ENCODE measurements around the gene NCOA3. TPM values are rescaled to one million over a fixed set of nuclear protein-coding genes. Genes with fewer than 3 reads are reported as not detected.

The NCOA3 gene
- total RNA-seq, 1 experiment from 2014 or later, result 96.7 TPM

DNA sequence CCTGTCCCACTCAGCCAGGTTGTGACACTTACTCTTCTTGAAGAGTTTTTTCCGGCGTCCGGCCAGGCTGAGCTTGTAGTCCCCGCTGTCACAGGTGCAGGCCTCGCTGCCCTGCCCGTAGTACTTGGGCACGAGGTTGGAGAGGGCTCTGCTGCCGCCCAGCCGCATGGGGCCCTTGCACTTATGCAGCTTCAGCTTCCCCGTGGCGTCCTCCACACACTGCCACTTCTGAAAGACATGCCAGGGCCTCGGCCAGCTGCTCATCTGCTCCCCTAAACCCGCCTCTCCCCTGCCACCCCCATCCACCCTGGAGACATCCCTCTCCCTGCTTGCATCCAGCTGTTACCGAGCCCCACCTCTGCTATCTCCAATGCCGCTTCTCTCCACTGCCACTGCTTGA lies 170.5 kb downstream of the NCOA3 start:
- BruUV-seq (replicated peaks), result no TSS peak
- CTCF ChIA-PET, result interaction anchor here (0.5 to 0.7 kb wide), 3 partner anchors 12 to 1649 kb away, joined by 3 to 4 read pairs (median 3); no protein-coding TSS in a partner anchor

DNA sequence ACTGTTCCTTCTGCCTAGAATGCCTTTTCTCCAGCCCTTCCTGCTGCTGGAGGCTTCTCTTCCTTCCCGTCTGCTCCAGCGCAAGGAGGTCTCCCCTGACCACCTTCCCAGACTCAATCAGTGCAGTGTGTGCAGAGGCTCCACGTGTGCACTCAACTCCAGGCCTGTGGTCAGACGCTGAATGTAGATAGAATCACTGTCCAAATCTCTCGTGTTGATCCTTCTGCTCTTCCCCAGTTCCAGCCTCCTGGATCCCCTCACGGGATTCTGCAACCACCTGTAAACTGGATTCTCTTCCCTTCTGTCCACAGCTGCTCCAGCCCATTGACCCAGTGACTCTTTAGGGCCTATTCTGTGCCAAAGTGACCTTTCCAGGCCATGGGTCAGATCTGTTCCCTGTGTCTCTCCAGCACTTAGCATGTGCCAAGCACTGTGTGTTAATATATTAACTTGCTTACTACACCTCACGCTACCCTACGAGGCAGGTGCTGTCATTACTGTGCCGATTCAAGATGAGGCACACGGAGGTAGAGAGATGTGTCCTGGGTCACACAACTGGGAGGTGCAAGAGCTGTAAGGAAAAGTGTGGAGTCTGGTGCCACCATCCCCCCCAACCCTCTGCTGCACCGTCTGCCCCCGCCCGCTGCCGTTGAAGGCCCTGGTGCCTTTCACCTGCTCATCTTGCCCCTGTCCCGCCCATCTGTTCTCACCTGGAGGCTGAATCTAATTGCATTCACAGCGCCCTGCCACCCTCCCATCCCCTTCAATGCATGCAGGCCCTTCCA lies 171.4 kb downstream of the NCOA3 start:
- Histone ChIP-seq H3K9me3 (no peaks in the 10 kb centered on the region), H3K4me1 (peaks cover 10% of the 10 kb centered on the region), H3K36me3 (ENCODE audit: control insufficient read depth, insufficient read depth, low read length) (no peaks in the 10 kb centered on the region), H3K4me3 (ENCODE audit: low read depth, low read length) (no peak overlapping the region), H3K27me3 (replicated peaks; ENCODE audit: control insufficient read depth, insufficient read depth, low read length) (no peaks in the 10 kb centered on the region)
- Mint-ChIP-seq H3K27ac (ENCODE audit: unreplicated experiment) (no peak overlapping the region), H3K4me1 (ENCODE audit: low read depth, unreplicated experiment) (peaks cover 8% of the 10 kb centered on the region), H3K9me3 (ENCODE audit: unreplicated experiment) (no peaks in the 10 kb centered on the region), H3K4me3 (ENCODE audit: unreplicated experiment) (no peak overlapping the region), H3K27me3 (ENCODE audit: insufficient read depth, unreplicated experiment) (no peaks in the 10 kb centered on the region), H3K36me3 (ENCODE audit: insufficient read depth, unreplicated experiment) (peaks cover 40% of the 10 kb centered on the region)
- intact Hi-C loops (cut with micrococcal nuclease; ENCODE audit: unreplicated experiment), result no loop called here
- ChIA-PET CTCF (interaction anchor here (0.5 to 0.7 kb wide), 2 partner anchors 42 to 1650 kb away, joined by 3 read pairs; no protein-coding TSS in a partner anchor), POLR2A (interaction anchor here (0.6 kb wide), 1 partner anchor 67 kb away, joined by 5 read pairs; no protein-coding TSS in a partner anchor)
- peak in 1 of 2 experiments; percentile 38 for DNase-seq
- TF ChIP-seq CTCF (IDR thresholded peaks at IDR 0.05; ENCODE audit: insufficient read depth in 1 of 2, low read depth in 1 of 2, low read length in 1 of 2, severe bottlenecking in 1 of 2, unreplicated experiment in 1 of 2), result no peak
- no TSS peak for BruUV-seq (replicated peaks)

More for the DNA sequence above, 170.5 kb downstream of the NCOA3 start:
- Histone ChIP-seq H3K9me3 (no peaks in the 10 kb centered on the region), H3K27me3 (replicated peaks; ENCODE audit: control insufficient read depth, insufficient read depth, low read length) (no peaks in the 10 kb centered on the region), H3K4me1 (peaks cover 5% of the 10 kb centered on the region; the same call in 1 of the 2 replicates), H3K4me3 (ENCODE audit: low read depth, low read length) (no peak overlapping the region), H3K36me3 (ENCODE audit: control insufficient read depth, insufficient read depth, low read length) (no peaks in the 10 kb centered on the region)
- intact Hi-C loops (cut with micrococcal nuclease; ENCODE audit: unreplicated experiment), result no loop called here
- Mint-ChIP-seq H3K36me3 (ENCODE audit: insufficient read depth, unreplicated experiment) (peaks cover 48% of the 10 kb centered on the region), H3K27me3 (ENCODE audit: insufficient read depth, unreplicated experiment) (no peaks in the 10 kb centered on the region), H3K9me3 (ENCODE audit: unreplicated experiment) (no peaks in the 10 kb centered on the region), H3K4me3 (ENCODE audit: unreplicated experiment) (no peak overlapping the region), H3K4me1 (ENCODE audit: low read depth, unreplicated experiment) (peaks cover 8% of the 10 kb centered on the region), H3K27ac (ENCODE audit: unreplicated experiment) (no peak overlapping the region)
- no peak for TF ChIP-seq CTCF (IDR thresholded peaks at IDR 0.05; ENCODE audit: insufficient read depth in 1 of 2, low read depth in 1 of 2, low read length in 1 of 2, severe bottlenecking in 1 of 2, unreplicated experiment in 1 of 2)
- peak in 1 of 2 experiments; percentile 40 for DNase-seq
- POLR2A ChIA-PET, result no interaction called here

DNA sequence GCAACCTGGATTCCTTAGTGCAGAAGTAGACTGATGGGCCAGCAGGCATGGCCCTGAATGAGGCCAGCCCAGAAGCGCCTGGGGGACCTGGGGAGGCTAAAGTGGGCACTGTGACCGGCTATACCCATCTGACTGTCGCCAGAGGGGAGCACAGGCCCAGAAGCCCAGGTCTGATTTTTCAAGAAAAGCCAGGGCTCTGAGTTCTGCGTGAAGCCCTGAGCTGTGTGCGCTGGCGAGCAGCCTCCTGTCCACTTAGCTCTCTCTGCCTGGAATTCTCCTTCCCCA lies 171.9 kb downstream of the NCOA3 start:
- TF ChIP-seq CTCF (IDR thresholded peaks at IDR 0.05; ENCODE audit: insufficient read depth in 1 of 2, low read depth in 1 of 2, low read length in 1 of 2, severe bottlenecking in 1 of 2, unreplicated experiment in 1 of 2), result no peak
- Mint-ChIP-seq H3K27me3 (ENCODE audit: insufficient read depth, unreplicated experiment) (no peaks in the 10 kb centered on the region), H3K36me3 (ENCODE audit: insufficient read depth, unreplicated experiment) (peaks cover 35% of the 10 kb centered on the region), H3K4me1 (ENCODE audit: low read depth, unreplicated experiment) (peaks cover 7% of the 10 kb centered on the region), H3K27ac (ENCODE audit: unreplicated experiment) (no peak overlapping the region), H3K4me3 (ENCODE audit: unreplicated experiment) (no peak overlapping the region), H3K9me3 (ENCODE audit: unreplicated experiment) (no peaks in the 10 kb centered on the region)
- no peaks in the 10 kb centered on the region for H3K9me3 ChIP-seq
- H3K36me3 ChIP-seq (ENCODE audit: control insufficient read depth, insufficient read depth, low read length), result no peaks in the 10 kb centered on the region
- no peaks in the 10 kb centered on the region for H3K27me3 ChIP-seq (replicated peaks; ENCODE audit: control insufficient read depth, insufficient read depth, low read length)
- H3K4me1 ChIP-seq, result peaks cover 11% of the 10 kb centered on the region
- ChIA-PET CTCF (no interaction called here), POLR2A (no interaction called here)
- BruUV-seq (replicated peaks), result no TSS peak
- peak in 1 of 2 experiments; percentile 39 for DNase-seq
- H3K4me3 ChIP-seq (ENCODE audit: low read depth, low read length), result no peak overlapping the region
- intact Hi-C loops (cut with micrococcal nuclease; ENCODE audit: unreplicated experiment), result no loop called here
